ENCODE measurements around the gene EXOSC7.
"Not testable (repeated sequence)": the region's sequence is repeated elsewhere in the genome, so short reads cannot be mapped to it uniquely, and the experiment has no call there.

The EXOSC7 gene

DNA sequence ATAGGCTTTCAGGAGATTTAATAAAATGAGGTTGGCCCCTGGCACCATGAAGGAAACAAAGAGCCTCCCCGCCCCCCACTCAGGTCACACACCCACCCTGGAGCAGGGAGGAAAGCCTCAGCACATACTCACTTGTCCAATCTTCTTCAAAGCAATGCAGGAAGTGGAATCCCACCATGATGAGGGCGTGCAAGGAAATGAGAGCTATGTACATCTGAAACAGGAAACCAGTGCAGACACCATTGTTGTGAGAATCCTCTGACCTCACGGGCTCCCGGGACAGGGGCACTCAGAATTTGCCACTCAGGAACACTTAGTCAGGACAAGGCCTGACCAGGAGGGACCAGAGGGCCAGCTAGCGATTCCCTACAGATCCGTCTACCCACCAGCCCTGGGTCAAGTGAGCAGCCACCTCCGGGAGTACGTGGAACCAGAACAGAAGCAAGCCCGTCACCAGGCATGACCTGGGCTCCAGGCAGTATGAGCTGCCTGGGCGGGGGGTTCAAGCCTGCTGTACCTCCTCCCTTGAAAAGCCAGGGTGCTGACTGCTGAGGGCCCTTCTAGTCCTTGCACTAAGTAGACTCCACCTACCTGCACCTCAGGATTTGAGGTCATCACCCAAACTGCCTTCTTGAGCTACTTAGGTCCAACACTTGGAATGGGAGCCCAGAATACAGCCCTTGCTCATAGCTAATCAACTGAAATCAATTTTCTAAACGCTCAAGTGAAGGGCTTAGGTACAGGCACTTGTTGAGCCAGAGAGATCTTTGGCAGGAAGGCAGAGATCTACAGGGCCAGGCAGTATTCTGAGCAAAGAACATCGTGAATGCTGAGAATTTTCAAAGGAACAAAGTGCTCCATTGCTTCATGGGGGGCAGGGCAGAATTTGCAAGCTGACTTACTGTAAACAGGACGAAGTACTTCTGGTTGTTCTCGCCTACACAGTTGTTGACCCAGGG, 42.8 kb upstream of the EXOSC7 start:
- Histone ChIP-seq H3K9ac (ENCODE audit: insufficient read length, low read depth) (no peak overlapping the region), H3K27me3 (ENCODE audit: insufficient read depth, insufficient read length) (no peaks in the 10 kb centered on the region), H3K4me3 (ENCODE audit: insufficient read length, low read depth) (no peak overlapping the region), H3K9me3 (ENCODE audit: insufficient read depth, low read length) (no peaks in the 10 kb centered on the region), H3K36me3 (ENCODE audit: insufficient read depth, insufficient read length, low read length) (peaks cover 69% of the 10 kb centered on the region), H3K4me1 (ENCODE audit: insufficient read depth, insufficient read length) (peaks cover 14% of the 10 kb centered on the region)
- TF ChIP-seq ZNF274 (IDR thresholded peaks at IDR 0.05; ENCODE audit: low read depth, low read length) (no peak), YY1 (IDR thresholded peaks at IDR 0.05; ENCODE audit: insufficient read depth, insufficient read length) (no peak), SUZ12 (IDR thresholded peaks at IDR 0.05; ENCODE audit: extremely low read depth, insufficient read depth, insufficient read length) (no peak)
- DNase-seq (ENCODE audit: low read depth, low spot score): peak; percentile 43

DNA sequence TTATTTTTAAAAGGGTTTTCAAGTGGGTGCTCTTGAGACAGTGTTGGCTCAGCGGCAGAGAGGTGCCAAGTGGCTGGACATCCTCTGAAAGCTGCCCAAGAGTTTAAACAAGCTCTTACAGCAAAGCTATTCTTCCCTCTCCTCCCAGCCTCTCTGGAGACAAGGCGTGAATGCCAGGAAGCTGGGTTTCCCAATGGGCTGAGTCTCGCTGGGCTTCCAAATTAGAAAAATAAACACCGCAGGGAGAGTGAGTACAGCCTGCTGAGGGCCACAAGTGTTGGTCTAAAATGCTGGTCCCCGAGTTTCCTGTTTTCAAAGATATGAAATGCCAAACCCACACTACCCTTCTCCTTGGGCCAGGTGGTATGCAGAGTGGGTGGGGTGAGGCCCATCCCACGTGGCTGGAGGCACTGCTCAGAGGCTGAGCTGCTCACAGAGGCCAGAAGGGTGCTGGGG, 36.4 kb upstream of the EXOSC7 start:
- peaks cover 69% of the 10 kb centered on the region for H3K36me3 ChIP-seq (ENCODE audit: insufficient read depth, insufficient read length, low read length)
- H3K9me3 ChIP-seq (ENCODE audit: insufficient read depth, low read length): no peaks in the 10 kb centered on the region
- no peak overlapping the region for H3K4me3 ChIP-seq (ENCODE audit: insufficient read length, low read depth)
- no peak overlapping the region for H3K9ac ChIP-seq (ENCODE audit: insufficient read length, low read depth)
- H3K27me3 ChIP-seq (ENCODE audit: insufficient read depth, insufficient read length): no peaks in the 10 kb centered on the region
- TF ChIP-seq ZNF274 (IDR thresholded peaks at IDR 0.05; ENCODE audit: low read depth, low read length) (no peak), YY1 (IDR thresholded peaks at IDR 0.05; ENCODE audit: insufficient read depth, insufficient read length) (no peak), SUZ12 (IDR thresholded peaks at IDR 0.05; ENCODE audit: extremely low read depth, insufficient read depth, insufficient read length) (no peak)
- peaks cover 6% of the 10 kb centered on the region for H3K4me1 ChIP-seq (ENCODE audit: insufficient read depth, insufficient read length)
- DNase-seq (ENCODE audit: low read depth, low spot score): no peak

DNA sequence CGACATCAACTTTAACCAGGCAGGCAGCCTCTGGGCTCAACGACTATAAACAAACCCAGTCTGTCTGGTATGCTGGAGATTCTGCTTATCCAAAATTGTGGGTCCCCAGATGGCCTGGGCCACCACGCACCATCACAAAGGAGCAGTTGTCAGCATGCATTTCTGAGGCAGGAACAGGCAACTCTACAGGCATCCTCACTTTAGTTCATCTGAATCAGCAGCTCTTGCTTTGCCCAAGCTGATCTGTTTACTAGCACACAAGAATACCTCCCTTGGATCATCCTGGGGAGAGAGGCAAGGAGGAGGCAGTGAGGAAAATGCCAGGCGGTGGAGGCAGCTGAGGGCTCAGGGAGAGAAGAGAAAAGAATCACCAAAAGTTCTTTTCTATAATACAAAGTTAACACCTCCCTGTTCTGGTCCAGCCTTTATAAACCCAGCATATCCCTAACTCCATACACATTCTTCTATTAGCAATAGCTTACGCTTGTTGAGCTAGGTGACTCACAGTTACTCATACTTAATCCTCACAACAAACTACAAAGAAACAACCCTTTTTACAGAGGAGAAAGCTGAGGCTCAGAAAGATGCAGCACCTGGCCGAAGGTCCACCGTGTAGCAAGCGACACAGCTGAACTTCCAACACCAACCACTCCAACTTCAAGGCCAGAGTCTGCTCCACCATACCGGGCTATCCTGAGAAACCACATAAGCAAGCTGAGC, 33.7 kb upstream of the EXOSC7 start:
- DNase-seq (ENCODE audit: low read depth, low spot score): no peak
- H3K9ac ChIP-seq (ENCODE audit: insufficient read length, low read depth): no peak overlapping the region

DNA sequence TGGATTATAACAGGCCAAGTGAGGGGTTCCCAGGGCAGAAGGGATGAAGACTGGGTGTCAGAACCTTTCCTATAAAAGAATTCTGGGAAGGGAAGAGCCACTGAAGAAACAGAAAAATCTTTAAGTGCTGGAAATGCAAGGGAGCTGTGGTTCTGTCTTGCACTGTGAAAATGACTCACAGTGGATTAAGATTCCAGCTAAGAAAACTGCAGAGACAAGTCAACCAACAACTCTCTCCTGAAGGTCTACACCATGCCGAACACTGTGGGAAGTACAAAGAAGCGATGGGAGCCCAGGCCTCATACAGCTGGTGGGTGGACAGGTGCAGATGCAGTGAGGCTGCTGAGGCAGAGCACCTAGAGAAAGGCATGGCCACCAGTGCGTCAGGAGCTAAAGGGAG, 27.8 kb upstream of the EXOSC7 start:
- Histone ChIP-seq H3K9me3 (ENCODE audit: insufficient read depth, low read length) (no peaks in the 10 kb centered on the region), H3K36me3 (ENCODE audit: insufficient read depth, insufficient read length, low read length) (peaks cover 37% of the 10 kb centered on the region), H3K27me3 (ENCODE audit: insufficient read depth, insufficient read length) (no peaks in the 10 kb centered on the region), H3K4me3 (ENCODE audit: insufficient read length, low read depth) (no peak overlapping the region), H3K9ac (ENCODE audit: insufficient read length, low read depth) (no peak overlapping the region), H3K4me1 (ENCODE audit: insufficient read depth, insufficient read length) (peaks cover 10% of the 10 kb centered on the region)
- no peak for DNase-seq (ENCODE audit: low read depth, low spot score)
- TF ChIP-seq YY1 (IDR thresholded peaks at IDR 0.05; ENCODE audit: insufficient read depth, insufficient read length): no peak
- TF ChIP-seq SUZ12 (IDR thresholded peaks at IDR 0.05; ENCODE audit: extremely low read depth, insufficient read depth, insufficient read length): no peak
- TF ChIP-seq ZNF274 (IDR thresholded peaks at IDR 0.05; ENCODE audit: low read depth, low read length): no peak

More for the DNA sequence above, 33.7 kb upstream of the EXOSC7 start:
- no peak for TF ChIP-seq YY1 (IDR thresholded peaks at IDR 0.05; ENCODE audit: insufficient read depth, insufficient read length)
- TF ChIP-seq SUZ12 (IDR thresholded peaks at IDR 0.05; ENCODE audit: extremely low read depth, insufficient read depth, insufficient read length): no peak
- no peak for TF ChIP-seq ZNF274 (IDR thresholded peaks at IDR 0.05; ENCODE audit: low read depth, low read length)
- no peaks in the 10 kb centered on the region for H3K9me3 ChIP-seq (ENCODE audit: insufficient read depth, low read length)
- no peaks in the 10 kb centered on the region for H3K27me3 ChIP-seq (ENCODE audit: insufficient read depth, insufficient read length)
- H3K4me1 ChIP-seq (ENCODE audit: insufficient read depth, insufficient read length): peaks cover 6% of the 10 kb centered on the region
- no peak overlapping the region for H3K4me3 ChIP-seq (ENCODE audit: insufficient read length, low read depth)
- peaks cover 78% of the 10 kb centered on the region for H3K36me3 ChIP-seq (ENCODE audit: insufficient read depth, insufficient read length, low read length)

DNA sequence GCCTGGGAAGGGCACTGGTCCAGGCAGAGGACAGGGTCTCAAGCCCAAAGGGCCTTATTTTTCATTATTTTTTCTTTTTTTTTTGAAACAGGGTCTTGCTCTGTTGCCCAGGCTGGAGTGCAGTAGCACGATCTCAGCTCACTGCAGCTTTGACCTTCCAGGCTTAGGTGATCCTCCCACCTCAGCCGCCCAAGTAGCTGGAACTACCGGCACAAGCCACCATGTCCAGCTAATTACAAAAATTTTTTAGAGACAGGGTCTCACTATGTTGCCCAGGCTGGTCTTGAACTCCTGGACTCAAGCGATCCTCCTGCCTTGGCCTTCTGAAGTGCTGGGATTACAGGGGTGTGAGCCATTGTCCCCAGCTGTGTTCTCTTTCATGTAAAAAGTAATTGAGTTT, 26.3 kb upstream of the EXOSC7 start:
- not testable (repeated sequence) for H3K27me3 ChIP-seq (ENCODE audit: insufficient read depth, insufficient read length); H3K4me3 ChIP-seq (ENCODE audit: insufficient read length, low read depth); H3K9me3 ChIP-seq (ENCODE audit: insufficient read depth, low read length); DNase-seq (ENCODE audit: low read depth, low spot score); H3K9ac ChIP-seq (ENCODE audit: insufficient read length, low read depth)
- Histone ChIP-seq H3K36me3 (ENCODE audit: insufficient read depth, insufficient read length, low read length) (peaks cover 40% of the 10 kb centered on the region), H3K4me1 (ENCODE audit: insufficient read depth, insufficient read length) (peaks cover 10% of the 10 kb centered on the region)

DNA sequence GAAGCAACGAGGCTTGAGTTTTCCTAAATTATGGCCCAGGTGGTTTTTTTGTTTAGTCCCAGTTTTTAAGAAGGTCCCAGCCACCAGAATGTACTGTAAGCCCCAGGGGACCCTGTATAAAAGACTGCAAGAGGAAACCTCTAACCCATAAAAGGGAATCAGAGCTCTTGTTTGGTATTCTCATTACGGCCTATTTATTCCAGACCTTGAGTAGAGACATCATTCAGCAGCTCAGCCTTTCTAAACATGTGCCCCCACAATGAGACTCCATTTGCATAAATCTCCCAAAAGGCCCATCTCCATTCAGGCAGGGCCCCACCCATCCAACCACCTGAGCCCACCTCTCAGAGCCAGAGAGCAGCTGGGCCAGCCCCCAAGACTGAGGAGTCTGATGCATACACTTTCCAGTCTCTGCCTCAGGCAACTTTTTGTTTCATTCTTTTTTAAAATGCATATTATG, 25.7 kb upstream of the EXOSC7 start:
- DNase-seq (ENCODE audit: low read depth, low spot score): peak; percentile 75
- Histone ChIP-seq H3K4me1 (ENCODE audit: insufficient read depth, insufficient read length) (peaks cover 10% of the 10 kb centered on the region), H3K9me3 (ENCODE audit: insufficient read depth, low read length) (no peaks in the 10 kb centered on the region), H3K4me3 (ENCODE audit: insufficient read length, low read depth) (no peak overlapping the region), H3K9ac (ENCODE audit: insufficient read length, low read depth) (no peak overlapping the region), H3K27me3 (ENCODE audit: insufficient read depth, insufficient read length) (no peaks in the 10 kb centered on the region), H3K36me3 (ENCODE audit: insufficient read depth, insufficient read length, low read length) (peaks cover 39% of the 10 kb centered on the region)
- TF ChIP-seq ZNF274 (IDR thresholded peaks at IDR 0.05; ENCODE audit: low read depth, low read length) (no peak), YY1 (IDR thresholded peaks at IDR 0.05; ENCODE audit: insufficient read depth, insufficient read length) (no peak), SUZ12 (IDR thresholded peaks at IDR 0.05; ENCODE audit: extremely low read depth, insufficient read depth, insufficient read length) (no peak)

DNA sequence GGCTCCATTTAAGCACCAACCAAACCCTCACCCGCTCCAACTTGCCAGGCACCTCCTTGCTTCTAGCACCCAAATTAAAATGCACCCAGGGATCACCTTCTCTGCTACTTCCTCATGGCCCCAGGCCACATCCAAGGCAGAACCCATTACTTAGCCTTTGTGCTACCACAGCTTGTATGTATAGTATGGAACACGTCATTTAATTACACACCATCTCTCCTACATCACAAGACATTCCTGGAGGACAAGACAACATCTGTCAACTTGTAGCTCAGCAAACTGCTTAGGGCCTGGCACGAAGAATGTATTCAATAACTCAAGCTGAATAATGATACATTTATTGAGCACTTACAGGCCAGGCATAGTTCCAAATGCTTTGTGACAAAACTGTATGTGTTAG, 23.4 kb upstream of the EXOSC7 start:
- Histone ChIP-seq H3K4me3 (ENCODE audit: insufficient read length, low read depth) (no peak overlapping the region), H3K9me3 (ENCODE audit: insufficient read depth, low read length) (no peaks in the 10 kb centered on the region), H3K27me3 (ENCODE audit: insufficient read depth, insufficient read length) (no peaks in the 10 kb centered on the region), H3K9ac (ENCODE audit: insufficient read length, low read depth) (no peak overlapping the region), H3K36me3 (ENCODE audit: insufficient read depth, insufficient read length, low read length) (peaks cover 47% of the 10 kb centered on the region), H3K4me1 (ENCODE audit: insufficient read depth, insufficient read length) (peaks cover 10% of the 10 kb centered on the region)
- DNase-seq (ENCODE audit: low read depth, low spot score): no peak
- TF ChIP-seq SUZ12 (IDR thresholded peaks at IDR 0.05; ENCODE audit: extremely low read depth, insufficient read depth, insufficient read length) (no peak), ZNF274 (IDR thresholded peaks at IDR 0.05; ENCODE audit: low read depth, low read length) (no peak), YY1 (IDR thresholded peaks at IDR 0.05; ENCODE audit: insufficient read depth, insufficient read length) (no peak)
